NOMO-1 treated with dmso at 0.1 percent for 144 hours (cell line): ENCODE data around the gene SPSB1.

Experiments
- DNase-seq: peaks from one replicate; lab custom pipeline; 2025; ENCODE audit not compliant: unreplicated experiment; lab: John Stamatoyannopoulos, UW

SPSB1 gene

GRCh38 chr1:9258629-9259028 is 34.1 kb upstream of the SPSB1 start:
- DNase-seq, result no peak

DNA sequence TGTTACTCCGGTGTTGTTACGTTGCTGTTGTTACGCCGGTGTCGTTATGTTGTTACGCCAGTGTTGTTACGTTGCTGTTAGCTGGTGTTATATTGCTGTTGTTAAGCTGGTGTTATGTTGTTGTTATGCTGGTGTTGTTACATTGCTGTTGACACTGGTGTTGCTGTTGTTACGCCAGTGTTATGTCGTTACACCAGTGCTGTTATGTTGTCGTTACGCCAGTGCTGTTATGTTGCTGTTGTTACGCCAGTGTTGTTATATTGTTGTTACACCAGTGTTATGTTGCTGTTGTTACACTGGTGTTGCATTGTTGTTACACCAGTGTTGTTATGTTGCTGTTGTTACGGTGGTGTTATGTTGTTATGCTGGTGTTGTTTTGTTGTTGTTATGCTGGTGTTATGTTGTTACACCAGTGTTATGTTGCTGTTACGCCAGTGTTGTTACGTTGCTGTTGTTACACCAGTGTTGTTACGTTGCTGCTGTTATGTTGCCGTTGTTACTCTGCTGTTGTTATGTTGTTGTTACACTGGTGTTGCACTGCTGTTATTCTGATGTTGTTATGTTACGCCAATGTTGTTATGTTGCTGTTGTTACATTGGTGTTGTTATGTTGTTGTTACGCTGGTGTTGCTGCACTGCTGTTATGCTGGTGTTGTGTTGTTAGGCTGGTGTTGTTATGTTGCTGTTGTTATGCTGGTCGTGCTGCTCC is 32.5 kb upstream of the SPSB1 start:
- DNase-seq, result no peak

DNA sequence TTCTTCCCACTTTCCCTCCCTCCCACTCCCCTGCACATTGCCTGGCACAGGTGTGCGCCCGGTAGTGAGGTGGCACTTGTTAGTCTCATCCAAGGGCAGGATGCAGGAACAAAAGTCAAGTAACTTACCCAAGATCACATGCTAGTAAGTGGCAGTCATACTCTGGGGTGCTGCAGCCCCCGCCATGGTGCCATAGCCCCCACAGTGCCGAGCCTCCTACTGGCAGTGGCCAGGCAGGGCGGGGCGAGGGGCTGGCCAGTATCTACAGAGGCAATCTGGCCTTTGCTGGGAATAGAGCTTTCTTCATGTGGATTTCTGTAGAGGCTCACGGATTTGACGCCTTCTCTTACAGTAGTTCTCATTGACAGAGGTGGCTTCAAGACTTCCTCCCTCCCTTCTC is 31.2 kb upstream of the SPSB1 start:
- DNase-seq, result no peak

DNA sequence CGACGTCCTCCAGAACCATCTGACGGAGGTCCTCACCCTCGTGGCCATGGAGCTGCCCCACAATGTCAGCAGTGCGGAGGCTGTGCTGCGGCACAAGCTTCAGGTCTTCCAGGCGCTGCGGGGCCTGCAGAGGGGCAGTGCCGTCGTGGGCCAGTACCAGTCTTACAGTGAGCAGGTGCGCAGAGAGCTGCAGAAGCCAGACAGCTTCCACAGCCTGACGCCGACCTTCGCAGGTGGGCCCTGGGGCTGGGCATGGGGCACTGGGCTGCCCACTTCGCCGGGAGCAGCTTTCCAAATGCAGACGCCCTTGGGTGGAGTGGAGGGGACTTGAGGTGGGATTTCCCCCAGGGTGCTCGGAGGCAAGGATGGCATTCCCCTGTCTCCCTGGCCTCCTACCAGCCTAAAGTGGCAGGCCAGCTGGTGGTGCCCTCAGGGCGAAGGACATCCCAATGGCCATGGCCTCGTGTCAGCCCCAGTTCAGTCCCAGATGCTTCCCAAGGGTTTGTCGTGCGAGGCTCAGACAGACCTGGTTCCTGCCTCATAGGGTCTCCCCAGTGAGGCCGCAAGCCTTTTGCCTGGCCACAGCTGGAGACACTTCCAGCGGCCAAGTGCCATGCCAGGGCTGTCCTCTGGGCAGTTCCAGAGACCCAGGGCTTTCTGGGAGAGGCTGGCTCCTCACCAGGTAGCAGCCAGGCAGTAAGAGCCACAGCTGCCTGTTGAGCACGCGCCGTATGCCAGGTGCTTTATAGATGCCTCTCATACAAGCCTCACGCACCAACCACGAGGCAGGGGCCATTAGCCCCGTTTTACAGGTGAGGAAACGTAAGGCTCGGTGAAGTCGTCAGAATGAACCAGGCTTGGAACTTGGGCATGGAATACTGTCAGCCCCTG is 30.4 kb upstream of the SPSB1 start:
- DNase-seq, result no peak

DNA sequence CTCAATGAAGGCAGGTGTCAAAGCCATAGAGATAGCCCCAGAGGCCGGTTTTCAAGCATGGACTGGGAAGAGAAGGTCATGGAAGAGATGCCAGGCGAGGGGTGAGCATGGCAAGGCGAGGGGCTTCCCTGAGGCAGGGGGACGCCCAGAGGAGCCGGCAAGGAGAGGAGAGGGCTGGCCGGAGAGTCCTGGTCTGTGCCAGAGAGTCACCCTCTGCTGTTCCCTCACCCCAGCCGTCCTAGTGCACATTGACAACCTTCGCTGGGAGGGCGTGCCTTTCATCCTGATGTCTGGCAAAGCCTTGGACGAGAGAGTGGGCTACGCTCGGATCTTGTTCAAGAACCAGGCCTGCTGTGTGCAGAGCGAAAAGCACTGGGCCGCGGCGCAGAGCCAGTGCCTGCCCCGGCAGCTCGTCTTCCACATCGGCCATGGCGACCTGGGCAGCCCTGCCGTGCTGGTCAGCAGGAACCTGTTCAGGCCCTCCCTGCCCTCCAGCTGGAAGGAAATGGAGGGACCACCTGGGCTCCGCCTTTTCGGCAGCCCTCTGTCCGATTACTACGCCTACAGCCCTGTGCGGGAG is 29.3 kb upstream of the SPSB1 start:
- no peak for DNase-seq

DNA sequence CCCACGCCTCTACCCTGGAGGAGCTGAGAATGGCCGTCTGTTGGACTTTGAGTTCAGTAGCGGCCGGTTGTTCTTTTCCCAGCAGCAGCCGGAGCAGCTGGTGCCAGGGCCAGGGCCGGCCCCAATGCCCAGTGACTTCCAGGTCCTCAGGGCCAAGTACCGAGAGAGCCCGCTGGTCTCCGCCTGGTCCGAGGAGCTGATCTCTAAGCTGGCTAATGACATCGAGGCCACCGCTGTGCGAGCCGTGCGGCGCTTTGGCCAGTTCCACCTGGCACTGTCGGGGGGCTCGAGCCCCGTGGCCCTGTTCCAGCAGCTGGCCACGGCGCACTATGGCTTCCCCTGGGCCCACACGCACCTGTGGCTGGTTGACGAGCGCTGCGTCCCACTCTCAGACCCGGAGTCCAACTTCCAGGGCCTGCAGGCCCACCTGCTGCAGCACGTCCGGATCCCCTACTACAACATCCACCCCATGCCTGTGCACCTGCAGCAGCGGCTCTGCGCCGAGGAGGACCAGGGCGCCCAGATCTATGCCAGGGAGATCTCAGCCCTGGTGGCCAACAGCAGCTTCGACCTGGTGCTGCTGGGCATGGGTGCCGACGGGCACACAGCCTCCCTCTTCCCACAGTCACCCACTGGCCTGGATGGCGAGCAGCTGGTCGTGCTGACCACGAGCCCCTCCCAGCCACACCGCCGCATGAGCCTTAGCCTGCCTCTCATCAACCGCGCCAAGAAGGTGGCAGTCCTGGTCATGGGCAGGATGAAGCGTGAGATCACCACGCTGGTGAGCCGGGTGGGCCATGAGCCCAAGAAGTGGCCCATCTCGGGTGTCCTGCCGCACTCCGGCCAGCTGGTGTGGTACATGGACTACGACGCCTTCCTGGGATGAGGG is 28.5 kb upstream of the SPSB1 start:
- DNase-seq, result no peak

GRCh38 chr1:9265037-9265436 is 27.7 kb upstream of the SPSB1 start:
- no peak for DNase-seq

DNA sequence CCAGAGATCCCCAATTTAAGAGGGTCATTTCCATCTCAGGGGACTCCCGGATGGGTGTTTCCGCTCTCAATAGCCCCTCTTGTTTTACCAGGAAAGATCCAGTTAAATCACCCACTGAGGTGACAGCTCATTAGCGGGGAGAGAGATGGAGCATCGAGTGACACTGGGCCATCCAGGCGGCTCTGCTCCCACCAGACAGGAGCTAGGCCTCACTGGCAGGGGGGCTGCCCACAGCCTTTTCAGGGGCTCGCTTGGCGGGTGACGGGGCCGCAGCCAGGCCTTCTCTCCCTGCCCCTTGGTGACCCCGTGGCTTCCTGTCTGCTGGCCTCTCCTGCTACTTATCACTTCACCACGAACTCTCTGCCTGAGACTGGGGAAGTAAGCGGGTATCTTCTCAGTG is 26.7 kb upstream of the SPSB1 start:
- DNase-seq, result no peak

DNA sequence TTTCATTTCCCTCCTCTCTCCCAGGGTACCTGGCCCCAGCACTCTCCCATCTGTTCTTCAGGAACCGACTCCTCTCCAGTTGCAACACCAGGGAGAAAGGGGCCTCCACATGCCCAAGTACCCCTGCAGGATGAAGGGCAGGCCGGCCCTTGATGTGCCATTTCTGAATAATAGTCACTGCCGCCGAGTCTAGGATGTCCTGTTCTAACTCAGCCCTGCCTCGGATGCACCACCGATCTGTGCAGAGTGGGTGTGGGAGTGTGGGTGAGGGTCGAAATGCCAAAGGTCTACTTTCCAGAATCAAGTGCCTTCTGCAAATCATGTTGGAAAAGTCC is 25.4 kb upstream of the SPSB1 start:
- DNase-seq, result no peak

DNA sequence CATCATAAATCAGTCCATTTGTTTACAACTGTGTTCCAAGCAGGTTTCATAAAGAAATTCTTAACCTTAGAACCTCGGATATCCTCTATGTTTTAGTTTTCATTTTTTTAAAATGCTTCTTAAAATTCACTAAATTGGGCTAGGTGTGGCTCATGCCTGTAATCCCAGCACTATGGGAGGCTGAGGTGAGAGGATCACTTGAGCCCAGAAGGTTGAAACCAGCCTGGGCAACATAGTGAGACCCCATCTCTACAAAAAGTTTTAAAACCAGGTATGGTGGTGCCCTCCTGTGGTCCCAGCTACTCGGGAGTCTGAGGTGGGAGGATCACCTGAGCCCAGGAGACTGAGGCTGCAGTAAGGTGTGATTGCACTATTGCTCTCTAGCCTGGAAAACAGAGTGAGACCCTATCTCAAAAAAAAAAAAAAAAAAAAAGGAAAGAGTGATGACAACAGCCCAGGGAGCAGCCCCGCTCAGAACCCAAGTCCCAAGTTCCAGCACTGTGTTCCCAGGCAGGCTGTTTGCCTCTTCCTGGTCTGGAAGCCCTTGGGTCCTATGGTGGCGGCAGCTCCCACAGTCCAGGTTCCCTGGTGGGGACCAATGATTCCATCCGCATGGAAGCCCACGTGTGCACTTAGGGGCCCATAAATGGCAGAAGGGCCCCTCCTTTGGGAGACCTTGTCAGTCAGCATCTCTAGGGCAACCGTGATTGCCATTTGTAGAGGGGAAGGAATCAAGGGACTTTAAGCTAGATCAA is 24.7 kb upstream of the SPSB1 start:
- no peak for DNase-seq

DNA sequence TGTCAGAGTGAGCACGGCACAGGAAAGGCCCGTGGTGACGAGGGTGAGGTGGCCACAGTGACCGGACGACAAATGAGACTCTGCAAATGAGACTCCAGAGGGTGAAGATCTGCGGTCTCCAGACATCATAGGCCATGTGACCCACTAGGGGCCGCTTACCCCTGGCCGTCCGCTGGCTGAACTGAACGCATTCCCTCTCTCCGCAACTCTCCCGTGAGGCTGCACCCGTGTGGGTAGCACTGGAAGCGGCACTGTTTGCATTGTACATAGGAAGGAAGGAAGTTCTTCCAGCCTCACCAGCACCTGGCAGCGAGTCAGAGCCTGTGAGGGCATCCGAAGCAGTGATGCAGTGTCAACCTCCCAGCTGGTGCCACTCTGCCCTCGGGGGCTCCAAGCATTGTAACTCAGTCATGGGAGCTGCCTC is 23.6 kb upstream of the SPSB1 start:
- no peak for DNase-seq

DNA sequence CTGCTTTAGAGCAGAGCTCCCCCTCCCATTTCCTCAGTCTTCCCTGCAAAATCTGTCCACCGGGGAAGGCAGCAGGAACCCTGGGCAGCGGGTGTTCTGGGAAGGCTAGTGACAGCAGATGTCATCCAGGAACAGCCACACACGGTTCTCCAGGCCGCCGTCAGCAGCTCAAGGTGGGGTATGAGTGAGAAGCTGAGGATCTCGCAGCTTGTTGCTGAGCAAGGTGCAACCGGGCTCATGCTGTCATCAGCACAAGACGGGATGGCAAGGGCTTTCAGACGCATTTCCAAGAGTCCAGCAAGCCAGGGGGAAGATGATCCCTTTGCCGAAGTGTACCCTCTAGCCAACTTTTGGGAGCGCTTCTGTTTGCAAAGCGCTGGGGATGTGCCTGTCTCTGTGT is 23.0 kb upstream of the SPSB1 start:
- no peak for DNase-seq

DNA sequence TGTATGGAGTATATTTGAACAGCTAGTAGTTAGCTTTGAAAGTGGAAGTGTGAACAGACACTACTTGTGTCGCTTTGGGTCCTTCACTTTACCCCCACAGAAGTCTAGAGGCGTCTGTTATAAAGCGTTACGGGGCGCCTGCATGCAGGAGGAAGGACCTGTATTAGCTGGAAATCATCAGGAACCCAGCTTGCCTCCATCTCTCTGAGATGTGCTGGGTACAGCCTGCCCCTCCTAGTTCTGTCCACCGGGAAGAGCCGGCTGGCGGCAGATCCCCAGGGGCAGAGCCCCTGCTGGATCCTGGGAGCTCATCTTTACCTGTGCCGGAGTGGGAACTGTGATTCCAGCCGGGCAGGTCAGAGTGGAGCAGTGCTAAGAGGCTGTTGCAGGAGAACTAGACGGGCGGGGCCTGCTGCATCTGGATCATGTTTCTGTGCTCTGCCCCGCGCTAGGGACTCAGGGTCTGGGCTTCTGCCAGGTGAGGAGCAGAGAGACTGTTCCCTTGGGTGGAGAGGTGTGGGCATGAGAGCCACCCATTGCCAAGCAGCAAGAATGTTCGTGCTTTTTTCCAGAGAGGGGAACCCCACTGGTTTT is 22.3 kb upstream of the SPSB1 start:
- no peak for DNase-seq

GRCh38 chr1:9271283-9271682 is 21.4 kb upstream of the SPSB1 start:
- DNase-seq, result no peak

DNA sequence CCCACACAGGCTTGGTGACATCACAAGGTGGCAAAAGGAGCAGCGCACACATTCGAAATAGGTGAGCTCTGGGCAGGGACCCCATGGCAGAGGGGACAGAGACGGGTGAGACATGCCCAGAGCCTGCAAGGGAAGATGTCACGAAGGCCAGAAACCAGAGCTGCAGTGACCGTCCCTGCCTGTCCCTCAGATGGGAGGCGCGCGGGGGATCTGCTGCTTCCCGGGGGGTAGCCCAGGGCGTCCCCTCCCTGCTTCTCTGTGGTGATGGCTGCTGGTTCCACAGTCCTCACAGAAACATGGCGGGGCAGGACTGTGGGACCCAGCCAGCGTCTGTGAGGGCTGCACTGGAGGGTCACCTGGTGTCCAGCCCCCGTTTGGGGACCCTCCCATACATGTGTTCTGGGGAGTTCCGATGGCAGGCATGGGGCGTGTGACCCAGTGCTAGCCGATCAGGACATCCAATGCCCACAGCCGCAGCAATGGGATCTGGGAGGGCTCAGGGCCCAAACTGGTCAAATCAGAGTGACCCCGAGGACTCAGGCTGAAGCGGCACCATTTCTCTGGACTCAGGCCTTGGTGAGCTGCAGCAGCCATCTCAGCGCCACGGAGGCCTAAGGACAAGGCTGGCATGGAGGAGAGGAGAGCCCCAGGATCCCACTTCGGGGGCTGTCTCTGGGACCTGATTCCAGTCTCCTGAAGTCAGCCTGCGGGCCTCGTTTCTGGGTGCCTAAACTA is 20.7 kb upstream of the SPSB1 start:
- no peak for DNase-seq

DNA sequence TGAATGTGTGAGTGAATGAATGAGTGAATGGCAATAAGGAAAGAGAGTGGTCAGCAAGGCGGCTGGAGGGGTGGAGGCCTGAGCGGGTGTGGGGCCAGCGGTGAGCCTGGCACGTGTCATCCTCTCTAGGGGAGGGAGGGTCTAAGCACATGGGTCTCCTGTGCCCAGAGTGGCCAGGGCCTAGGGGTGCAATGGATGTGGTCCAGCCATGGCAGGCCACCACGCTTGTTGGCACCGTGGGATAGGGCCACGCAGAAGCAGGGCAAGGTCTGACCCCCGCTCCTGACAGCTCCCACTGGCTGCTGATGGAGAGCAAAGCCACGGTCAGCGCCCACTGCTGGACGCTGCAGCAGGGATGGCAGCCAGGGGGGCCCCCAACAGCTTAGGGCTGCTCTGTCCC is 19.5 kb upstream of the SPSB1 start:
- no peak for DNase-seq

- DNase-seq, result no peak
Observed at GRCh38 chr1:9275161-9275560, 17.5 kb upstream of the SPSB1 start.

DNA sequence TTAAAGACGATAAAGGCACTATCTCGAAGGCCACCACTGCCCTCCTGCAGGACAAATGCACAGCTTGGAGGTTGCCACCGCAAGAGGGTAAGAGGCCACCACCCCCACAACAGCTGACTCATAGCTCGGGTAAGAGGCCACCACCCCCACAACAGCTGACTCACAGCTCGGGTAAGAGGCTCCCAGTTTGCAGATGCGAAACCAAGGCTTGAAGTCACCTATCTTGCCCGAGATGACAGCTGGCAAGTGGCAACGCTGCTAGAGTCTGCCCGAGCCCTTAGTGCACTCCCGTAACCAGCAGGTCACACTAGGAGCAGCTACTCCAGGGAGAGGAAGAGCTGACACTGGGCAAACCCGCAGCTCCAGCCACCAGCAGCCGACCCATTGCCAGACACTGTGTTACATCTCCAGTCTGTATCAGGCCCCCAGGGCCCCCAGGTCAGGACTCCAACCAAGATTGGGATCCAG is 17.1 kb upstream of the SPSB1 start:
- peak; percentile 92 for DNase-seq

DNA sequence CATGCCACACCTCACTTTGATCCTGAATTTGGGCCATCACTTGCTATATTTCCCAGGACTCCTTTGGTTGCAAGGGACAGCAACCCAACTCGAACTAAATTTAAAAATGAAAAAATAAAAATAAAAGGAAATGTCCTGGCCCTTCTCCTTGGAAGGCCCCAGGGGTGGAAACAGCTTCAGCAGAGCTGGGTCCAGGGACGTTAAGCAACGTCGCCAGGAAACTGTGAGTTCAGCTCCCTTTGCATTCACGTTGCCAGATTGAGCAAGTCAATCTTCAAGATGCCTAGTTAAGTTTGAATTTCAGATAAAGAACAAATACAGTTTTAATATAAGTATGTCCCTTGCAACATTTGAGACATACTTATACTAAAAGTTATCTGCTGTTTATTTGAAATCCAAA is 14.6 kb upstream of the SPSB1 start:
- DNase-seq, result no peak
